Mesendoderm (in vitro differentiated cells): Measurements from ENCODE around the gene LPGAT1.

Experiments used
- DNase-seq: peaks from one replicate; pipeline ENCODE4 v3.0.0; 2013
- H2AK5ac ChIP-seq: 2 replicates; pipeline ENCODE4 v1.6.1; 2013; ENCODE audit warnings: low read length, inconsistent platforms
- H2BK120ac ChIP-seq: 2 replicates; pipeline ENCODE4 v1.6.1; 2013; ENCODE audit warnings: low read depth, mild to moderate bottlenecking, low read length, moderate library complexity, mixed read lengths
- H2BK15ac ChIP-seq: replicated peaks from 2 replicates; pipeline ENCODE4 v1.6.1; 2013; ENCODE audit warnings: low read depth, mild to moderate bottlenecking, moderate library complexity
- H2BK5ac ChIP-seq: 2 replicates; pipeline ENCODE4 v1.6.1; 2013; ENCODE audit warnings: low read length, inconsistent platforms
- H3K18ac ChIP-seq: 2 replicates; pipeline ENCODE4 v1.6.1; 2013; ENCODE audit warnings: mild to moderate bottlenecking, low read length, mixed read lengths
- H3K23ac ChIP-seq: one replicate; pipeline ENCODE4 v1.6.1; 2013; ENCODE audit warnings: low read length
- H3K27ac ChIP-seq: 2 replicates; pipeline ENCODE4 v1.5.1; 2013; ENCODE audit warnings: low read depth, mild to moderate bottlenecking, inconsistent platforms, low read length, moderate library complexity
- H3K27me3 ChIP-seq: 2 replicates; pipeline ENCODE4 v1.6.1; 2013; ENCODE audit warnings: low read length, control low read depth, mild to moderate bottlenecking, inconsistent platforms; ENCODE audit not compliant: insufficient read depth, poor library complexity
- H3K36me3 ChIP-seq: 2 replicates; pipeline ENCODE4 v1.6.1; 2013; ENCODE audit warnings: low read length, inconsistent platforms; ENCODE audit not compliant: control insufficient read depth, insufficient read depth
- H3K4ac ChIP-seq: one replicate; pipeline ENCODE4 v1.6.1; 2013; ENCODE audit warnings: low read depth, mild to moderate bottlenecking, low read length, moderate library complexity
- H3K4me1 ChIP-seq: 2 replicates; pipeline ENCODE4 v1.6.1; 2013; ENCODE audit warnings: low read depth, low read length, inconsistent platforms; ENCODE audit not compliant: control insufficient read depth
- H3K4me2 ChIP-seq: 2 replicates; pipeline ENCODE4 v1.6.1; 2013; ENCODE audit warnings: low read length
- H3K4me3 ChIP-seq: 2 replicates; pipeline ENCODE4 v1.5.1; 2013; ENCODE audit warnings: mild to moderate bottlenecking, low read length
- H3K56ac ChIP-seq: one replicate; pipeline ENCODE4 v1.6.1; 2013; ENCODE audit warnings: low read length
- H3K79me1 ChIP-seq: 2 replicates; pipeline ENCODE4 v1.6.1; 2013; ENCODE audit warnings: low read length, inconsistent platforms
- H3K79me2 ChIP-seq: 2 replicates; pipeline ENCODE4 v1.6.1; 2013; ENCODE audit warnings: mild to moderate bottlenecking, low read length; ENCODE audit not compliant: control insufficient read depth, insufficient read depth
- H3K9ac ChIP-seq: 2 replicates; pipeline ENCODE4 v1.6.1; 2013; ENCODE audit warnings: low read length, inconsistent platforms
- H4K5ac ChIP-seq: one replicate; pipeline ENCODE4 v1.6.1; 2013; ENCODE audit warnings: low read length
- H4K8ac ChIP-seq: one replicate; pipeline ENCODE4 v1.6.1; 2013; ENCODE audit warnings: low read depth, mild to moderate bottlenecking, control low read depth, low read length, moderate library complexity
- WGBS: extraction: QIAGEN DNeasy Blood & Tissue Kit; methylation state at CpG from one replicate; pipeline ENCODE4 v1.1.7; 2013; ENCODE audit warnings: low lambda C conversion rate, missing lambda C conversion rate; ENCODE audit not compliant: insufficient coverage; ENCODE audit errors: extremely low coverage; 5-methylcytosine and 5-hydroxymethylcytosine counted together

Gene LPGAT1

GRCh38 chr1:211708926-211709325 lies 121.6 kb downstream of the LPGAT1 start:
- WGBS = no CpG with 5 or more reads among the region's 4 CpGs
- no peak overlapping the region for H3K27ac ChIP-seq
- no peak overlapping the region for H2BK15ac ChIP-seq
- H3K4me1 ChIP-seq = no peaks in the 10 kb centered on the region
- DNase-seq = no peak
- H3K4me2 ChIP-seq = no peak overlapping the region
- no peaks in the 10 kb centered on the region for H3K79me1 ChIP-seq
- H3K79me2 ChIP-seq = no peaks in the 10 kb centered on the region
- no peaks in the 10 kb centered on the region for H3K36me3 ChIP-seq
- H3K4ac ChIP-seq = no peak overlapping the region
- no peak overlapping the region for H2BK120ac ChIP-seq
- no peak overlapping the region for H3K56ac ChIP-seq
- no peaks in the 10 kb centered on the region for H3K27me3 ChIP-seq
- H3K23ac ChIP-seq = no peak overlapping the region
- H3K18ac ChIP-seq = no peak overlapping the region
- H2BK5ac ChIP-seq = no peak overlapping the region
- H3K9ac ChIP-seq = no peak overlapping the region
- no peak overlapping the region for H4K5ac ChIP-seq
- H4K8ac ChIP-seq = no peak overlapping the region
- no peak overlapping the region for H2AK5ac ChIP-seq
- H3K4me3 ChIP-seq = no peak overlapping the region

- Histone ChIP-seq H2BK15ac (no peak overlapping the region), H3K79me1 (no peaks in the 10 kb centered on the region), H3K36me3 (no peaks in the 10 kb centered on the region), H2AK5ac (no peak overlapping the region), H3K27me3 (no peaks in the 10 kb centered on the region), H3K4ac (no peak overlapping the region), H3K27ac (no peak overlapping the region), H2BK5ac (no peak overlapping the region), H3K79me2 (no peaks in the 10 kb centered on the region), H3K18ac (no peak overlapping the region), H4K8ac (no peak overlapping the region), H3K23ac (no peak overlapping the region), H3K4me2 (no peak overlapping the region), H3K4me3 (no peak overlapping the region), H3K9ac (no peak overlapping the region), H4K5ac (no peak overlapping the region), H3K56ac (no peak overlapping the region), H2BK120ac (no peak overlapping the region), H3K4me1 (no peaks in the 10 kb centered on the region)
- WGBS = no CpG with 5 or more reads among the region's 6 CpGs
- DNase-seq = no peak
These were observed 122.6 kb downstream of the LPGAT1 start for GRCh38 chr1:211708006-211708405.

- peak; percentile 4 for DNase-seq
- H4K8ac ChIP-seq = no peak overlapping the region
- no peaks in the 10 kb centered on the region for H3K4me1 ChIP-seq
- H3K4me3 ChIP-seq = no peak overlapping the region
- no peak overlapping the region for H3K56ac ChIP-seq
- no peak overlapping the region for H3K4ac ChIP-seq
- H3K23ac ChIP-seq = no peak overlapping the region
- H3K9ac ChIP-seq = no peak overlapping the region
- H3K27ac ChIP-seq = no peak overlapping the region
- no peak overlapping the region for H3K4me2 ChIP-seq
- H2BK5ac ChIP-seq = no peak overlapping the region
- H3K18ac ChIP-seq = no peak overlapping the region
- H2AK5ac ChIP-seq = no peak overlapping the region
- H3K79me2 ChIP-seq = no peaks in the 10 kb centered on the region
- H3K36me3 ChIP-seq = no peaks in the 10 kb centered on the region
- no peak overlapping the region for H2BK15ac ChIP-seq
- H3K79me1 ChIP-seq = no peaks in the 10 kb centered on the region
- no peaks in the 10 kb centered on the region for H3K27me3 ChIP-seq
- H4K5ac ChIP-seq = no peak overlapping the region
- WGBS = no CpG with 5 or more reads among the region's 6 CpGs
- H2BK120ac ChIP-seq = no peak overlapping the region
These were observed 125.0 kb downstream of the LPGAT1 start for GRCh38 chr1:211705467-211706091.

- Histone ChIP-seq H3K9ac (no peak overlapping the region), H3K79me1 (no peaks in the 10 kb centered on the region), H3K27ac (no peak overlapping the region), H3K4me1 (no peaks in the 10 kb centered on the region), H2AK5ac (no peak overlapping the region), H3K4me3 (no peak overlapping the region), H4K8ac (no peak overlapping the region), H3K4me2 (no peak overlapping the region), H3K23ac (peak overlapping the region; percentile 7), H4K5ac (no peak overlapping the region), H3K4ac (no peak overlapping the region), H3K56ac (no peak overlapping the region), H2BK120ac (no peak overlapping the region), H3K36me3 (no peaks in the 10 kb centered on the region), H2BK5ac (no peak overlapping the region), H3K79me2 (no peaks in the 10 kb centered on the region), H3K27me3 (no peaks in the 10 kb centered on the region), H3K18ac (no peak overlapping the region), H2BK15ac (no peak overlapping the region)
- no CpG with 5 or more reads among the region's 3 CpGs for WGBS
- DNase-seq = no peak
These were observed 126.0 kb downstream of the LPGAT1 start for GRCh38 chr1:211704543-211704942.

- Histone ChIP-seq H3K27me3 (no peaks in the 10 kb centered on the region), H3K4me1 (no peaks in the 10 kb centered on the region), H2BK15ac (no peak overlapping the region), H4K5ac (no peak overlapping the region), H3K27ac (no peak overlapping the region), H3K56ac (no peak overlapping the region), H3K4me2 (no peak overlapping the region), H2AK5ac (no peak overlapping the region), H3K4me3 (no peak overlapping the region), H3K18ac (no peak overlapping the region), H3K79me2 (no peaks in the 10 kb centered on the region), H3K23ac (no peak overlapping the region), H3K9ac (no peak overlapping the region), H3K4ac (no peak overlapping the region), H2BK120ac (no peak overlapping the region), H3K79me1 (no peaks in the 10 kb centered on the region), H2BK5ac (no peak overlapping the region), H4K8ac (no peak overlapping the region), H3K36me3 (no peaks in the 10 kb centered on the region)
- no peak for DNase-seq
- no CpG with 5 or more reads among the region's 11 CpGs for WGBS
These were observed 126.6 kb downstream of the LPGAT1 start for GRCh38 chr1:211703812-211704537.
